GM13977 (cell line): ENCODE data around the gene PACSIN2.

ENCODE experiments used
- DNase-seq: peaks from one replicate; pipeline ENCODE4 v3.0.0; 2012; ENCODE audit warnings: low spot score
- CTCF ChIP-seq: IDR thresholded peaks from 2 replicates; pipeline ENCODE4 v1.5.1; 2012; ENCODE audit warnings: mild to moderate bottlenecking, control low read depth; ENCODE audit not compliant: insufficient read depth; ENCODE audit errors: extremely low read depth, missing control alignments
- in situ Hi-C: fragments of 300-500 bp; cut with MboI; formaldehyde crosslinking; loops from one replicate; pipeline ENCODE4 v1.12.0; 2022; ENCODE audit warnings: low sequenced_read_pairs, low pct_unique_long_range_greater_than_20kb, mixed read lengths, inconsistent platforms; ENCODE audit not compliant: unreplicated experiment

Gene PACSIN2

GRCh38 chr22:42907404-42908373, 107.3 kb downstream of the PACSIN2 start:
- no peak for DNase-seq
- no peak for TF ChIP-seq CTCF
- in situ Hi-C loops: no loop called here

- no peak for TF ChIP-seq CTCF
- in situ Hi-C loops: no loop called here
- no peak for DNase-seq
These were observed 108.2 kb downstream of the PACSIN2 start for GRCh38 chr22:42906605-42907348.

GRCh38 chr22:42905702-42906183, 109.2 kb downstream of the PACSIN2 start:
- DNase-seq: no peak
- no peak for TF ChIP-seq CTCF
- in situ Hi-C loops: no loop called here

GRCh38 chr22:42905217-42905616, 109.7 kb downstream of the PACSIN2 start:
- in situ Hi-C loops: no loop called here
- DNase-seq: no peak
- TF ChIP-seq CTCF: no peak

GRCh38 chr22:42904050-42904449, 110.9 kb downstream of the PACSIN2 start:
- no peak for TF ChIP-seq CTCF
- no peak for DNase-seq
- in situ Hi-C loops: no loop called here

- TF ChIP-seq CTCF: no peak
- no peak for DNase-seq
These were observed 112.0 kb downstream of the PACSIN2 start for GRCh38 chr22:42902875-42903510.

More at GRCh38 chr22:42902875-42903510, 112.0 kb downstream of the PACSIN2 start:
- in situ Hi-C loops: no loop called here
